NOMO-1 treated with dmso at 0.1 percent for 144 hours (cell line): ENCODE measurements around the gene USP54.
"Not testable (repeated sequence)": the region's sequence is repeated elsewhere in the genome, so short reads cannot be mapped to it uniquely, and the experiment has no call there.

Source experiments
- DNase-seq: peaks from one replicate; lab custom pipeline; 2025; ENCODE audit not compliant: unreplicated experiment; lab: John Stamatoyannopoulos, UW

Gene USP54

DNA sequence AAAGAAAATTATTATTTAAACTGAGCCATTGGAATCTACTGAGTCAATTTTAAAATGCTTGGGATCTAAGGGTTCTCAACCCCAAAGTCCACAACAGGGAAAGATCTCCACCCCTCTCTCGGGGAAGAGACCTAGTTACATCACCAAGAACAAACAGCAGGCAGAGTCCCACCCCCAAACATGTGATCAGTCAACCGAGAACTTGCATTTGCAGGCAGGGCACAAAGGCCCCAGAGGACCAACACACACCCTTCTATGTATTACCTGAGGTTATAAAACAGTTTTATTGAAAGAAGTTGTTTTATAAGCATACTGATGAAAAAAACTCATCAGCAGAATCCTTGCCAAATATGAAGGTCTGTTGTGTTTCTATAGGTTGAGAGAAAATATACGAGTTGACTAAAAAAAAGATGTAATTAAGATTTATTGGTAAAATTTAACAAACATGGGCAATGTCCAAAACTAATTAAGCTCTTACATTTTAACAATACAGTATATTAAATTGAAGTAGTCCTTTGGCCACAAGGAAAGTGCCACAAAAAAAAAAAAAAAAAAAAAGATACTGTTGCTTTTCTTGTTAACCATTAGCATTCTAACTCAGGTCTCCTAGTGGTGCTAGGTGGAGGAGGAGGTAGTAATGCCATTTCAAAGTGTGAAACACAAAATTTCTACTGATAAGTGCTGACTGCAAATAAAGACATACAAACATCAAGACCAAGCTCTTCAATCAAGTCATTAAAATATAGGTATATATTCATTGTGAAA lies 975 bp upstream of the USP54 start:
- no peak for DNase-seq

DNA sequence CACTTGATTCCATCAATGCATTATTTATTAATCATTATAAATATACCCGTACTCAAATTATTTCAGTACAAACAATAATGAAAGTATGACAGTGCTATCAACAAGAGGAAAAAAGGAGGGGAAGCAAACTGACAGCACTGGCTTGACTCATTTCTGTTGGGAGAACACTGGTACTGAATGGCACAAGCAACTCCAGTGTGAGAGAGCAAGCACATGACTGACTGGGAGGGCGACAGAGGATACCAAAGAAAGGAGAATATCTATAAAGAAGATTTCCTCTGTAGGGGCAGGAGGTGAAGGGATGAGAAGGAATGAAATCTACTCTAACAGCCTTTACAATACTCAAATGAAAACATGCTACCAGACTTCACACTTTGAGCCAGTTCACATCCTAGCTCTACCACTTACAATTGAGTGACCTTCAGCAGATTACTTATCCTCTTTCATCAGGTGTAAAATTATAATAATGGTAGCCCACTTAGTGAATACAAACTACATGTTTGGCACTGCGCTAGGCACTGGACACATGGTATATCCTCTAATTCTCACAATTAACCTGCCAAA lies 1.5 kb downstream of the USP54 start:
- no peak for DNase-seq

DNA sequence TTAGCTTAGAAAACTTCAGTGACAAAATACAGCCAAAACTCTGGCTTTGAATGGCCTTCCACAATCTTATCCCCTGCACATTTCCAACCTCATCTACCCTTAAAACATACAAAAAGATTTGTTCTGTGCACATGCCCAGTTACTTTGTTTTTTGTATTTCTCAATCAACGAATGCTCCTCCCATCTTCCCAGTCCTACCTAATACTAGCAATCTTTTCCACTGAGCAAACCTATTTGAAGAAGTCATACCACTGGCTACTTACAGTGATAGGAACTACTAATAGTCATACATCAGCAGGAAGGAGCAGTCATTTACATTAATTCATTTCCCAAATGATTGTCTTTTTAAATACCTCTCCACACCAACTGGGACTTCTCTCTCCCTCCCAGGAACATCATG lies 2.5 kb downstream of the USP54 start:
- DNase-seq, result no peak

DNA sequence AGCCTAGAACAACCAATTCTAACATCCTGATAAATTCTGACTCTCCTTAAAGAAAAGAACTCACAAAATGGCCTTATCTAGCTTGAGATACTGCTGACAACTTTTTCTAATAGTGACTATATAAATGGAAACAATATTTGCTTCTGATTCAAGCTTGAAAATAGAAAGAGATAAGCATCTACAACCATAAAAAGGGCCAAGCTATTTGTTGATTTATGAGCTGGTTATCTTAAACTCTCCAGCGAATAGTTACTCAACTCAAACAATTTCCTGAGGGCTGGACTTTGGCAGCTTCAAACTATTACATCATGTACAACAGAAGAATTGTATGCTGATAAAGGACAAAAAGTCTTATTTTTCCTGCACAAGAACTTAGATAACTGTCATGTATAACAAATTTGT lies 4.6 kb downstream of the USP54 start:
- DNase-seq, result peak; percentile 39

DNA sequence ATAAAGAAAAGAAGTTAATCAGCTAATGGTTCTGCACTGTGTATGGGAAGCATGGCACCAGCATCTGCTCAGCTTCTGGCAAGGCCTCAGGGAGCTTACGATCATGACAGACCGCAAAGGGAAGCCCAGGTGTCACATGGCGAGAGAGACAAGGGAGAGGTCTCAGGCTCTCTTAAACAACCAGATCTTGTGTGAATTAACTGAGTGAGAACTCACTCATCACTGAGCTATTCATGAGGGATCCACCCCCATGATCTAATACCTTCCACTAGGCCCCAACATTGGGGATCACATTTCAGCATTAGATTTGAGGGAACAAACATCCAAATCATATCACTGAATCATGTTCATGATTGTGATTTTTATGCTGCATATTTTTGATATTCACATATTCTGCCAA lies 5.8 kb downstream of the USP54 start:
- DNase-seq, result no peak

DNA sequence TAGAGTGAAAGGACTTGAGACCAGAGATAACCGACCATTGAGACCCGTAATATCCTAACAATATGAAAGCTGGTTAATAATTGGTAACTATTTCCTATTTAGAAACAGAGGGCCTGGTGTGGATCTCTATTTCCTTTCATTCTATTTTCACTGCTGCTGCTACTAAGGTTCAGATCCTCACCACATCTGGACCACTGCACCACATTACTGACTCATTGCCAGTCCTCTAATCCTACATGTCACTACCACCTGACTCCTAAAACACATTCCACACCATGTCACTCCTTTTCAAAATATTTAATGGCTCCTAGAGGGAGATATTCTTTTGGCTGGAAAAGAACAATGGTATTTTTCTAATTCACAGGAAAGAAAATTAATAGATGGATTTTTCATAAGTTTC lies 6.4 kb downstream of the USP54 start:
- no peak for DNase-seq

DNA sequence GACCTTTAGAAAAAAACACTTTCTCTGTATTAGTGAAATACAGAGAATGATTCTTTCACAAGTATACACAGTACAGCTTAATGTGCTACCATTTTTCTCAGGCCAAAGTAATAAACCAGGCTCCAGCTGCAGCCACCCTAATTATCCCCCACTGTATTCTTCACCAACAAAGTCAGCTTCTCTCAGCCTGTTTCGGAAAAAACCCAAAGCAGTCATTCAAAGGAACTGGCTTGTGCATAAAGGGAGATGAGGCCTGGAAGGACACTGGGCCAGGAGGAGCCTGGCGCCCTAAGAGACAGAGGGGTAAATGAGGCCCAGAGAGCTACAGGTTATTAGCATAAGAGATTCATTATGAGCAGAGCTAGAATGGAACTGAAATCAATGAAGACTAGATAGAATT lies 9.2 kb downstream of the USP54 start:
- DNase-seq, result no peak

DNA sequence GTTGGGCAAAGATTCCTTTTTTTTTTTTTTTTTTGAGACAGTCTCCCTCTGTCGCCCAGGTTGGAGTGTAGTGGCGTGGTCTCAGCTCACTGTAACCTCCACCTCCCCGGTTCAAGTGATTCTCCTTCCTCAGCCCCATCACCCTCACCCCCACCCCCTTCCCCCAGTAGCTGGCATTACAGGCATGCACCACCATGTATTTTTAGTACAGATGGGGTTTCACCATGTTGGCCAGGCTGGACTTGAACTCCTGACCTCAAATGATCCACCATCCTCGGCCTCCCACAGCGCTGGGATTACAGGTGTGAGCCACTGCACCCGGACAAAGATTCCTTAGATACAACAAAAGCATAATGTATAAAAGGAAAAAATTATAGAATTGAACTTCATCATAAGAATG lies 12.2 kb downstream of the USP54 start:
- not testable (repeated sequence) for DNase-seq

DNA sequence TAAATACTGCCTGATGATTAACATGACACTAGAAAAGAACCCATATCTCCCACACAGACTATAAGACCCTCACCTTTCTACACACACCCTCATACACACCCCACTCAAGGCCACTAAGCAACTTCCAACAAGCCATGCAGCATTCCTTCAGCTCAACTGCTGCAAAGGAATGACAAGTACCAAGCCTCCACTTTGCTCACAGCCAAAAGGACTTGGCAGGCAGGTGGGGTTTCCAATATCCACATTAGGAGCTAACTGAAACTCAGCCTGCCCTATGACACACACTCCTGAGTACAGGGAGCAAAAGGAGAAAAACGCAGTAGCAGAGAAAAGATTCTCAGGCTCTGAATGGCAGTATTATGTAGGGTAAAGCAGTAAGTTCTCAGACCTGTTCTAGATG lies 13.4 kb downstream of the USP54 start:
- DNase-seq, result no peak

DNA sequence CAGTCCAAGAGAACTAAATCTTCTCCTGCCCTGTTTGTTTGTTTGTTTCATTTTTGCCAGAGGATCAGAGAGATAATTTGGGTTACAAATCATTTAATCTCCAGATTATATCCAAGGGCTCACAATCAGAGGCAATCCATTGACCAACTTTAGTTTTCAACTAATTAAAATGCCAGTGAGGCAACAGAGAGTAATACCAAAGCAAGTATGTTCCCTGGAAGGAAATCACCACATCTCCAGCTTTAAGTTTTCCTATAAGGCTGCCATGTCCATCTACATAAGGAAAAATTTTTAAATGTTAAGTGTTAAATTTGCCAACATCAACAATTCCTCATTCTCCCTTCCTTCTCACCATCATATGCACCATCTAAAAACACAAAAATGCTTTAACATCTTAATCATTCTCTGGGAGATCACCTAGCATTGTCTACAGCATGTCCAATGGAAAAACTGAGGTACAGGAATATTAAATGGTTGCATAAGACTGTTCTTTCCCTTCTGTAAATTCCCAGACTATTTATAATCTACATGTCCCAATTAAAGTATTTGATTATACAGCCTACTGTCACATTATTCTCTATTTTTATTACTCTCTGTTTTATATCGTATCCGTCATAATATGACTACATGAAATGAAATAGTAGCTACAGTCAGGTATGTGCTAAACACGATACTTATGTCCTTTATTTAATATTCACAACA lies 14.1 kb downstream of the USP54 start:
- no peak for DNase-seq

DNA sequence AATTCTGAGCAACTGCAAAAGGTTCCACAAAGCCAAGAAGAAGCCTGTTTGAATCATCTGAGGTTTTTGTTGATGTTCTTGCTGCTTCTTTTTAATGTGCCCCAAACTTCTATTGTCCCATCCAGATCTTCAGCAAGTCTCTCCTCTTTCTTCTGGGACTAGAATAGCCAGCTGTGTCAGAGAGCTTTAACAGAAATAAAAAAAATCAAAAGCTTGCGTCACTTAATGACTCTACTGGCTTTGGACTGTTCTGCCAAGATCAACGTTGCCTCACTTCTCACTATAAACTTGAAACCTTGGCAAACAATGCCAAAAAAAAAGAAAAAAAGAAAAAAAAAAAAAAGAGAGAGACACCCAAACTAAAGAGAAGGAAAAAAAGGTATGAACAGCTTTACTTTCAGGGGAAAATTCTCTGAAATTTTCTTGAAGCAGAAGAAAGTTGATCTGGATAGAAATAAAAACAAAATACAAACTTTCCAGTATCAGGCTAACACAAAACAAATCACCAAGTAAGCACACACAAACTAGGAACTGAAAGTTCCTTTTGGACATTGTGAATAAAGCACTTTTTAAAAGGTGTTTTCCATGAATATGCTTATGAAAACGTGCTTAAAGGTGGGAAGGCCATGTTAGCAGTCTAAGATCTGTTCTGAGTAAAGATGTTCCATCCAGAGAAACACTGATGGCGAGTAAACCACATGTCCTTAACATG lies 14.8 kb downstream of the USP54 start:
- DNase-seq, result peak; percentile 15

DNA sequence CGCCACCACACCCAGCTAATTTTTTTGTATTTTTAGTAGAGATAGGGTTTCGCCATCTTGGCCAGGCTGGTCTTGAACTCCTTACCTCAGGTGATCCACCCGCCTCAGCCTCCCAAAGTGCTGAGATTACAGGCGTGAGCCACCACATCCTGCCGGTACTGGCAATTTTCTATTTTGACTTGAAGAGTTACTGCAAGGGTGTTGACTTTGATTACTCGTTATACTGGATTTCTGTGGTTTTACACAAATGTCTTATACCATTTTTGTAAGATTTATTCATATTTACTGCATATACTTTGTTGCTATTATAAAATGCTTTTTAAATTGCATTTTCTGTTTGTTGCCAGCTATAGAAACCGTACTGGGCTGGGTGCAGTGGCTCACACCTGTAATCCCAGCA lies 24.1 kb downstream of the USP54 start:
- DNase-seq, result not testable (repeated sequence)

DNA sequence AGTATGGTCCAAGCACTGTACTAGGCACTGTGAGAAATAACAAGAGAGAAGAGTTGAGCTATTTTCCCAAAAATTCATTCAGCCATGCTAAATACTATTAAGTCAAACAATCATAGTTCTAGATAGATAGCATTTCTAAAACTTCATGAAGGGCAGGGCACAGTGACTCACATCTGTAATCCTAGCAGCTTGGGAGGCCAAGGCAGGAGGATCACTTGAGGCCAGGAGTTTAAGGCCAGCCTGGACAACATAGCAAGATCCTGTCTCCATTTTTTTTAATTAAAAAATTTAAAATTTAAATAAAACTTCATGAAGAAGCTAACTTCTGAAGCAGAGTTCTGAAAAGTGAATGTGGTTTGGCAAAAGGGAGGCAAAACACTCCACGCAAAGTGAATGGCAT lies 29.9 kb downstream of the USP54 start:
- DNase-seq, result no peak

DNA sequence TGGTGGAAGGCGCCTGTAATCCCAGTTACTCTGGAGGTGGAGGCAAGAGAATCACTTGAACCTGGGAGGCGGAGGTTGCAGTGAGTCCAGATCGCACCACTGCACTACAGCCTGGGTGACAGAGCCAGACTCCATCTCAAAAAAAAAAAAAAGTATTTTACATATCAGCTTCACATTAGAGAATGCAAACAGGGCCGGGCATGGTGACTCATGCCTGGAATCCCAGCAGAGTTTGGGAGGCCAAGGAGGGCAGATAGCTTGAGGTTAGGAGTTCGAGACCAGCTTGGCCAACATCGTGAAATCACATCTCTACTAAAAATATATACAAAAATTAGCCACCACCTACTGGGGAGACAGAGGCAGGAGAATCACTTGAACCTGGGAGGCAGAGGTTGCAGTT lies 31.6 kb downstream of the USP54 start:
- DNase-seq, result no peak

DNA sequence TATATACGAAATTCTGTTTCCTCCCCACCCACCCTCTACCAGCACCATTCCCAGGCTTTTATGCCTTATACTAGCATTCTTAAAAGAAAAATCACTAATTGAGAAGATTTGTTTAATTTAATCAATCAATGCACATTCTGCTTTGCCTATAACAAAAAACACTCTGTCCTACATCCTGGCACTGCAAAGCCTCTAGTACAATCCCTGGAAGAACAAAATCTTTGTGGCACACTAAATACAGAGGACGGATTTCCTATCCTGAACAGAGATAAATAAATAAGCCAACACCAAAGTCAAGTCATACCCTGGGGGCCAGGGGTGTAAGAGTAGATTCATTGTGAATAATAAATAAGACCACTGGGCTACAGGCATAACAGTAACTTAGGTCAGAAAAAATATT lies 34.3 kb downstream of the USP54 start:
- no peak for DNase-seq

DNA sequence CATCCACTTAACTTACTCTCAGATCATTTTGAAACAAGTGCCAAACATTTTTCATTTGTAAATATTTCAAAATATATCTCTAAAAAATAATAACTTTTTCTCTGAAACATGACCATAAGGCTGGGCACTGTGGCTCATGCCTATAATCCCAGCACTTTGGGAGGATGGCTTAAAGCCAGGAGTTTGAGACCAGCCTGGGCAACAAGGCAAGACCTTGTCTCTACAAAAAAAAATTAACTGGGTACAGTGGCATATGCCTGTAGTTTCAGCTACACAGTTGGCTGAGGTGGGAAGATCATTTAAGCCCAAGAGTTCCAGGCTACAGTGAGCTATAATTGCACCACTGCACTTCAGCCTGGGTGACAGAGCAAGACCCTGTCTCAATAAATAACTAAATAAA lies 36.4 kb downstream of the USP54 start:
- DNase-seq, result no peak

DNA sequence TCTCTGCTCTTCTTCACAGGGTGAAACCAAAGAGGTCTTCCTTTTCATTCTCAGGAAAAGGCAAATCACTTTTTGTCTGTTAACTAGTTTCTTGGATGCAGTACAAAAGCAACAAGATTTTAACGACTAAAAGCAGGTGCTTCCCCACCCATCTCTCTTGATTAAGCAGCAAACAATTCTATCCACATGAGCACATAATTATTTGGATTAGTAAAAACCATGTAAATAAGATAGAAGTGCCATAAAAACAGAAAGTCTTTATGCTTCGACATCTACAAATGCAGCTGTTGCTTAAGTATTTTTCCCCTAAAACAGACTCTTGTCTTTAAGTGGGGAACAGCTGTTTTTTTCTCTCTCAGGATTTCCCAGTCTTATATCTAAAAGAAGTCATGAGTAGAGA lies 37.4 kb downstream of the USP54 start:
- no peak for DNase-seq

DNA sequence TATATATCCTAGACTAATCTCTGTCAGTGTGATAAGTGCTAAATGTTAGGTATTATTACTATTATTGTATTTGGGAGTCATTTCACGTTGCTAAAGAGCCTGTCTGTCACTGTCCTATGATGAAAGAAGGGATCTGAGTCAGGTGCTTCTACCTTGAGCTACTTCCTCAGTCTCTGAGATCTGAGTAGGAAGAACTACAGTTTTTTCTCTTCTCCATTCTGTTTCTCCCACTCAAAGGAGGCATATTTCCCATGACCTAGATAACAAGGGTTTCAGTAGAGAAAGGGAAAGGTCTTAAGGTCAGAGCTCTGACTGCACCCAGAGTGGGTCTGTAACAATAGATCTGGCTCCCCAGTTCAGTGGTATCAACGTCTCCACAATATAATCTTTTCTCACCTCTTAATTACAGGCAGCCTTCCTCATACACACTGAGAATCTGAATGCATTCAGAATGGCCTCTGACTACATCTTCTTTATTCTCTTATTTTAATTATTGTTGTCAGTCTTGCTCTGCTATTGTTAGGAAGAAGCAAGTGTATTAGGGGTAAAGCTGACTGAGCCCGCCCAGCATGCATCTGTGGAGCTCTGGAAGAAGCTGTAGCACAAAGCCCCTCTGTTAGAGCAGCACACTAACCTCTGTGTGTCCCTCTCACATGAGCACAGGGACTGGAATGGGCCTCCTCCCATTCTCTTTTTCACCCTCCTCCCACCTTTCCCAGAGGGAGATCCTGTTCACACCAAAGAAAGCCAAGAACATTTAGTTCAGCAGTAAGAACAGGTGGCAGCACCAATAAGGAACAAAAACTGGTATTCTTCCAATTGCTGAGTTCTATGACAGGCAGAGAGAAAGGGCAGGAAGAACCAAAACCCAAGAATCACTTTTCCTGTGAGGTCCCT lies 38.1 kb downstream of the USP54 start:
- no peak for DNase-seq

DNA sequence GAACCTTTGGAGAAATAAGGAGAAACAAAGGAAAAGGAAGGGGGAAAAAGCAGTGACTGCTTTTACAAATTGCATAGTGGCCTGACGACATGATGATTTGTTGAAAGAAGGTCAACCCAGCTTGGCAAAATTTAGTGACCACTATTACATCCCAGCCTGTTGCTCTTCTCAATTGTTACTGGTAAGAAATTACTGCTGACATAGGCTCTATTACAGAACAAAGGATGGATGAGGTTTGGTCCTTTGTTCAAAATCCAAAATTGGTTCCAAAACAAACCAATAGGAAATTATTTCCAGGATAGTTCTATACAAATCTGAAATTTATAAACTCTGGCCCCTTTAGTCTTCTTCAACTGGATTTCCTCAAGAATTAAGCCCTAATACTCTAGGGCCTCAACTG lies 39.6 kb downstream of the USP54 start:
- DNase-seq, result no peak

DNA sequence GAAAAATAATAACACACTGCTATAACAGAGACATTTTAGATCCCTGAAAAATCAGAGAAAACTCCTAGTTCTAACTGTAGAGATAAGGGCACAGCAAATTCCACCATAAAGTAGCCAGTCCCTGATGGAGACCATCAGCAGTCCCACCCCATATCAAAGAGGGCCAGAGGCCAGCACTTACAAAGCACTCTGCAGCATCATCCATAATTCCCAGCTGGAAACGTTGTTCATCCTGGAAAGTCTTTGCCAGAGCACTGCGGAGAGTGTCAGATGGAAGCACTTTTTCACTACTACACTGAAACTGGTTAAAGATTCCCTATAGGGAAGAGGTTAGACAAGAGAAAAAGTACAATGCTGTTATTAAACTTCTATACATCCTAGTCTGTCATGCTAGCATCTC lies 45.8 kb downstream of the USP54 start:
- DNase-seq, result no peak

DNA sequence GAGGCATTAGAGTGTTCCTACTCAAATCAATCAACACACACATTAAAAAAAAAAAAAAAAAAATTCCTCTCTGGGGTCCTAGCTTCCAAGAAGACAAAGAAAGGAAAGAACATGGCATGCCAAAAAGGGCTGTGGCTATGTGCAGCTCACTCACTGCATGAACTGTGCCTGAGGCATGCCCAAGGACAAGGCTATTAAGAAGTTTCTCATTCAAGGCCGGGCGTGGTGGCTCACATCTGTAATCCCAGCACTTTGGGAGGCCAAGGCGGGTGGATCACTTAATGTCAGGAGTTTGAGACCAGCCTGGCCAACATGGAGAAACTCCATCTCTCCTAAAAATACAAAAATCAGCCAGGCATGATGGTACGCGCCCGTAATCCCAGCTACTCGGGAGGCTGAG lies 53.4 kb downstream of the USP54 start:
- DNase-seq, result no peak
